Fibroblast of upper back skin (primary cell): ENCODE measurements around the gene MTHFSD.
A peak's percentile ranks its signal among the peaks of the same experiment; 100 is the strongest.

ENCODE experiments used
- DNase-seq: peaks from one replicate; pipeline ENCODE4 v3.0.0-alpha.2; 2013

MTHFSD gene

GRCh38 chr16:86525696-86526095 lies 29.3 kb downstream of the MTHFSD start:
- no peak for DNase-seq

- DNase-seq = no peak
Measured at GRCh38 chr16:86524029-86524428, 31.0 kb downstream of the MTHFSD start.

GRCh38 chr16:86523166-86523740 lies 31.8 kb downstream of the MTHFSD start:
- DNase-seq = no peak

- no peak for DNase-seq
Measured at GRCh38 chr16:86522634-86523033, 32.4 kb downstream of the MTHFSD start.

GRCh38 chr16:86521236-86522197 lies 33.5 kb downstream of the MTHFSD start:
- DNase-seq = no peak

GRCh38 chr16:86520317-86521210 lies 34.5 kb downstream of the MTHFSD start:
- no peak for DNase-seq

- DNase-seq = peak; percentile 48
Measured at GRCh38 chr16:86519649-86520316, 35.3 kb downstream of the MTHFSD start.

GRCh38 chr16:86519007-86519648 lies 35.9 kb downstream of the MTHFSD start:
- no peak for DNase-seq

GRCh38 chr16:86517652-86518258 lies 37.3 kb downstream of the MTHFSD start:
- peak; percentile 63 for DNase-seq

GRCh38 chr16:86517033-86517432 lies 38.0 kb downstream of the MTHFSD start:
- DNase-seq = no peak

- peak; percentile 22 for DNase-seq
Measured at GRCh38 chr16:86516623-86517003, 38.4 kb downstream of the MTHFSD start.

- DNase-seq = no peak
Measured at GRCh38 chr16:86515777-86516622, 39.0 kb downstream of the MTHFSD start.

- no peak for DNase-seq
Measured at GRCh38 chr16:86515413-86515776, 39.6 kb downstream of the MTHFSD start.

GRCh38 chr16:86514481-86515376 lies 40.3 kb downstream of the MTHFSD start:
- DNase-seq = no peak

GRCh38 chr16:86513471-86514277 lies 41.4 kb downstream of the MTHFSD start:
- DNase-seq = no peak

GRCh38 chr16:86512860-86513470 lies 42.1 kb downstream of the MTHFSD start:
- no peak for DNase-seq

GRCh38 chr16:86512301-86512859 lies 42.7 kb downstream of the MTHFSD start:
- no peak for DNase-seq
